Spleen (tissue), 11 donors: Measurements from ENCODE around the gene TMEM145. TPM values are rescaled to one million over a fixed set of nuclear protein-coding genes. Genes with fewer than 3 reads are reported as not detected.

Experiments used
- DNase-seq: peaks from one replicate; pipeline ENCODE4 v3.0.0-alpha.2; 2020
- H3K27ac ChIP-seq, 8 donors: fragments of 200-600 bp; sonication (generic) in 7 of 8; 1 replicate in 4 of 8; 2 replicates in 4 of 8; pipeline versions ENCODE4 v1.5.0 to v1.8.0; 2016 to 2021; ENCODE audit warnings: inconsistent platforms in 4 of 8, mild to moderate bottlenecking in 4 of 8, moderate library complexity in 1 of 8
- H3K27me3 ChIP-seq, 7 donors: fragments of 200-600 bp; sonication (generic) in 6 of 7; replicated peaks in 1 of 7; 1 replicate in 4 of 7; 2 replicates in 3 of 7; pipeline versions ENCODE4 v1.5.0 to v1.8.0; 2016 to 2021; ENCODE audit warnings: inconsistent platforms in 3 of 7, mild to moderate bottlenecking in 1 of 7
- H3K36me3 ChIP-seq, 6 donors: fragments of 200-600 bp; sonication (generic) in 5 of 6; 1 replicate in 4 of 6; 2 replicates in 2 of 6; pipeline versions ENCODE4 v1.5.0 to v1.8.0; 2016 to 2021; ENCODE audit warnings: inconsistent platforms in 2 of 6
- H3K4me1 ChIP-seq, 6 donors: fragments of 200-600 bp; sonication (generic) in 5 of 6; 1 replicate in 3 of 6; 2 replicates in 3 of 6; pipeline versions ENCODE4 v1.5.0 to v1.8.0; 2016 to 2021; ENCODE audit warnings: inconsistent platforms in 3 of 6
- H3K4me3 ChIP-seq, 8 donors: fragments of 200-600 bp; sonication (generic) in 7 of 8; 1 replicate in 4 of 8; 2 replicates in 4 of 8; pipeline versions ENCODE4 v1.5.0 to v1.8.0; 2016 to 2021; ENCODE audit warnings: inconsistent platforms in 4 of 8, mild to moderate bottlenecking in 4 of 8, moderate library complexity in 2 of 8
- H3K9me3 ChIP-seq, 8 donors: fragments of 200-600 bp; sonication (generic) in 7 of 8; 1 replicate in 4 of 8; 2 replicates in 4 of 8; pipeline versions ENCODE4 v1.5.0 to v1.8.0; 2016 to 2021; ENCODE audit warnings: inconsistent platforms in 4 of 8
- CTCF ChIP-seq, 11 experiments: fragments of 200-600 bp in 7 of 11; fragments of 450-650 bp in 4 of 11; sonication (generic) in 4 of 11; IDR thresholded peaks in 8 of 11; conservative IDR thresholded peaks in 3 of 11; 1 replicate in 7 of 11; 2 replicates in 4 of 11; pipeline versions ENCODE4 v1.4.0 to v1.8.0; 2016 to 2021; ENCODE audit warnings: antibody characterized with exemption in 11 of 11, inconsistent platforms in 4 of 11, mild to moderate bottlenecking in 1 of 11
- POLR2A ChIP-seq, 3 donors: fragments of 450-650 bp; IDR thresholded peaks; one replicate each; pipeline ENCODE4 v1.5.1; 2017; ENCODE audit warnings: antibody characterized with exemption in 3 of 3, mild to moderate bottlenecking in 1 of 3
- POLR2AphosphoS5 ChIP-seq, 3 donors: sonication (generic); formaldehyde crosslinking; IDR thresholded peaks; one replicate each; pipeline ENCODE4 v1.5.1; 2017; ENCODE audit warnings: antibody characterized with exemption in 3 of 3
- WGBS, 5 donors: extraction: QIAGEN DNeasy Blood & Tissue Kit in 3 of 5; methylation state at CpG; one replicate each; pipeline versions ENCODE4 v1.1.5 to v1.1.7; 2013 to 2018; 5-methylcytosine and 5-hydroxymethylcytosine counted together
- intact Hi-C: fragments of 100-400 bp; cut with DNase I; formaldehyde crosslinking; loops from one replicate; pipeline ENCODE4 v1.15.0; 2023; ENCODE audit warnings: low total_unique reads
- polyA plus RNA-seq, 3 donors: library from polyadenylated mRNA; stranded (reverse); fragments of 200-250 nt; gene quantifications; one replicate each; pipeline ENCODE4 v1.2.1, GENCODE V29; 2013
- total RNA-seq, 7 donors: library from RNA; depleted of rRNA in 3 of 7; stranded (reverse); fragments of >200 nt in 3 of 7; fragmentation: NEBNext Ultra II Directional in 4 of 7; extraction: Animal tissue kit (Norgen Biotek cat#: 25700) in 4 of 7; gene quantifications; one replicate each; pipeline versions ENCODE4 v1.1.0 to v1.2.1, GENCODE V29; 2016 to 2021
- donor health status: healthy with polysubstance abuse.
- donor health status: DM: no; HTN: no; CAD: no; lungs with moderate emphysema.
- donor health status: DM: no; HTN: no; CAD: no.
- donor health status: Bipolar disorder and iron deficiency.
- donor health status: healthy.
- donor health status: DM: no; HTN: no; CAD: no.
- donor health status: DM: yes; HTN: yes; CAD: no.

TMEM145 gene
- total and polyA plus RNA-seq, 10 donors, result 0.13 to 2.3 (median 0.73) TPM; not detected in 1

- intact Hi-C loops, result loop anchor here (5.0 kb wide), 1 partner anchor 169 kb away; the partner anchor contains the start of gene POU2F2
- no peak for DNase-seq
- Histone ChIP-seq H3K4me3 (peak within 1 kb of the TSS; percentile 51 to 85 (median 65)), H3K9me3 (no peaks in the 10 kb centered on the region), H3K36me3 (peaks cover 0 to 4% (median 0%) of the 10 kb centered on the region in 6 donors), H3K4me1 (peaks cover 0 to 27% (median 18%) of the 10 kb centered on the region in 6 donors), H3K27ac (peak within 1 kb of the TSS; percentile 29 to 82 (median 74)), H3K27me3 (no peaks in the 10 kb centered on the region)
- no peak for TF ChIP-seq POLR2A (IDR thresholded peaks at IDR 0.05)
- no peak for TF ChIP-seq CTCF (IDR thresholded peaks at IDR 0.05 in 8 of 11, conservative IDR thresholded peaks at IDR 0.05 in 3 of 11)
- TF ChIP-seq POLR2AphosphoS5 (IDR thresholded peaks at IDR 0.05), result no peak
- 7 to 19% (median 8%) methylated on average over 6 to 21 of the region's 21 CpGs for WGBS, 5 donors
These were observed 11.4 kb upstream of the TMEM145 start, which contains the start of gene PRR19 for GRCh38 chr19:42301646-42302203. PRR19 (plus strand) TSS chr19:42302132; CDS start chr19:42309585, 7,453 bp downstream.

- Histone ChIP-seq H3K27me3 (no peaks in the 10 kb centered on the region), H3K4me3 (peak overlapping the region in 5 of 8 donors; percentile 60 to 85 (median 68)), H3K4me1 (peaks cover 0 to 27% (median 18%) of the 10 kb centered on the region in 6 donors), H3K27ac (peak overlapping the region in 4 of 8 donors; percentile 69 to 82 (median 76)), H3K36me3 (no peaks in the 10 kb centered on the region), H3K9me3 (no peaks in the 10 kb centered on the region)
- 73 to 83% (median 80%) methylated on average over 11 of the region's 11 CpGs for WGBS, 5 donors
- intact Hi-C loops, result loop anchor here (5.0 kb wide), 1 partner anchor 171 kb away; the partner anchor contains the start of gene POU2F2
- no peak for DNase-seq
- TF ChIP-seq POLR2AphosphoS5 (IDR thresholded peaks at IDR 0.05), result no peak
- TF ChIP-seq POLR2A (IDR thresholded peaks at IDR 0.05), result no peak
- TF ChIP-seq CTCF (IDR thresholded peaks at IDR 0.05 in 8 of 11, conservative IDR thresholded peaks at IDR 0.05 in 3 of 11), result no peak
These were observed 10.0 kb upstream of the TMEM145 start for GRCh38 chr19:42303101-42303464.

- no peak for DNase-seq
- no peak for TF ChIP-seq POLR2AphosphoS5 (IDR thresholded peaks at IDR 0.05)
- no peak for TF ChIP-seq POLR2A (IDR thresholded peaks at IDR 0.05)
- no peaks in the 10 kb centered on the region for H3K9me3 ChIP-seq
- WGBS, 5 donors, result 85 to 94% (median 93%) methylated on average over 8 of the region's 8 CpGs
- no peaks in the 10 kb centered on the region for H3K36me3 ChIP-seq
- H3K27ac ChIP-seq, result no peak overlapping the region
- H3K27me3 ChIP-seq, result no peaks in the 10 kb centered on the region
- H3K4me1 ChIP-seq, result peaks cover 0 to 27% (median 18%) of the 10 kb centered on the region in 6 donors
- intact Hi-C loops, result loop anchor here (5.0 kb wide), 1 partner anchor 172 kb away; the partner anchor contains the start of gene POU2F2
- no peak overlapping the region for H3K4me3 ChIP-seq
These were observed 9.2 kb upstream of the TMEM145 start for GRCh38 chr19:42303876-42304275.

GRCh38 chr19:42306646-42307045 lies 6.5 kb upstream of the TMEM145 start:
- Histone ChIP-seq H3K36me3 (no peaks in the 10 kb centered on the region), H3K4me1 (peaks cover 0 to 21% (median 15%) of the 10 kb centered on the region in 6 donors), H3K27ac (no peak overlapping the region), H3K27me3 (peaks cover 0 to 10% (median 0%) of the 10 kb centered on the region in 7 donors), H3K4me3 (no peak overlapping the region), H3K9me3 (no peaks in the 10 kb centered on the region)
- WGBS, 5 donors, result 89 to 95% (median 91%) methylated on average over 22 of the region's 22 CpGs
- no peak for TF ChIP-seq POLR2A (IDR thresholded peaks at IDR 0.05)
- no peak for TF ChIP-seq CTCF (IDR thresholded peaks at IDR 0.05 in 8 of 11, conservative IDR thresholded peaks at IDR 0.05 in 3 of 11)
- TF ChIP-seq POLR2AphosphoS5 (IDR thresholded peaks at IDR 0.05), result no peak
- no peak for DNase-seq
- intact Hi-C loops, result no loop called here
